B cell (primary cell): ENCODE results near the gene CHAF1A. TPM values are rescaled to one million over a fixed set of nuclear protein-coding genes. Genes with fewer than 3 reads are reported as not detected.

Experiments
- ATAC-seq: fragments of 200-7000 bp; cut with Tn5 transposase; one replicate; pipeline ENCODE4 v1.10.0; 2021; ENCODE audit warnings: low read depth, mild to moderate bottlenecking, moderate number of reproducible peaks, moderate library complexity
- CTCF ChIA-PET: fragments of 350-600 bp; sonication (Branson Sonifier 250); formaldehyde crosslinking; loops from one replicate; lab custom pipeline; 2021; ENCODE audit warnings: antibody characterized with exemption, inconsistent platforms; lab: Charles Lee
- POLR2A ChIA-PET: fragments of 350-600 bp; sonication (Branson Sonifier 250); formaldehyde crosslinking; loops from one replicate; lab custom pipeline; 2021; ENCODE audit warnings: antibody characterized with exemption; lab: Charles Lee
- DNase-seq: peaks from one replicate; pipeline ENCODE4 v3.0.0; 2013
- H2AFZ ChIP-seq: 2 replicates; pipeline ENCODE4 v1.6.1; 2012; ENCODE audit warnings: mild to moderate bottlenecking, low read depth, low read length; ENCODE audit not compliant: insufficient read depth, poor library complexity, severe bottlenecking
- H3K27ac ChIP-seq, 2 donors: 1 replicate in 1 of 2; 2 replicates in 1 of 2; pipeline ENCODE4 v1.5.1; 2012 to 2013; ENCODE audit warnings: low read length in 2 of 2, mild to moderate bottlenecking in 2 of 2, moderate library complexity in 1 of 2
- H3K27me3 ChIP-seq, 4 experiments: fragments of 200-600 bp in 1 of 4; sonication (generic) in 1 of 4; replicated peaks in 1 of 4; 1 replicate in 2 of 4; 2 replicates in 2 of 4; pipeline versions ENCODE4 v1.6.1 to v1.7.0; 2013 to 2016; ENCODE audit warnings: low read length in 3 of 4, mild to moderate bottlenecking in 2 of 4, mixed read lengths in 1 of 4, moderate library complexity in 1 of 4; ENCODE audit not compliant: insufficient read depth in 4 of 4, control insufficient read depth in 3 of 4; ENCODE audit errors: control extremely low read depth in 1 of 4
- H3K36me3 ChIP-seq, 2 experiments: replicated peaks in 1 of 2; 1 replicate in 1 of 2; 2 replicates in 1 of 2; pipeline versions ENCODE4 v1.6.1 to v1.7.1; 2013; ENCODE audit warnings: low read length in 1 of 2; ENCODE audit not compliant: insufficient read depth in 2 of 2, control insufficient read depth in 1 of 2; ENCODE audit errors: control extremely low read depth in 1 of 2, extremely low read depth in 1 of 2
- H3K4me1 ChIP-seq, 2 donors: fragments of 200-600 bp in 1 of 2; sonication (generic) in 1 of 2; 1 replicate in 1 of 2; 2 replicates in 1 of 2; pipeline versions ENCODE4 v1.5.1 to v1.6.1; 2013 to 2017; ENCODE audit warnings: low read length in 2 of 2; ENCODE audit not compliant: control insufficient read depth in 2 of 2, insufficient read depth in 2 of 2
- H3K4me2 ChIP-seq: replicated peaks from 2 replicates; pipeline ENCODE3; 2012; ENCODE audit warnings: mild to moderate bottlenecking, low read depth, low read length; ENCODE audit not compliant: poor library complexity, severe bottlenecking
- H3K4me3 ChIP-seq, 5 experiments: fragments of 200-600 bp in 1 of 5; sonication (generic) in 1 of 5; 1 replicate in 3 of 5; 2 replicates in 2 of 5; pipeline versions ENCODE4 v1.5.1 to v1.7.0; 2011 to 2016; ENCODE audit warnings: low read length in 4 of 5, mild to moderate bottlenecking in 4 of 5, low read depth in 2 of 5, control low read depth in 1 of 5, moderate library complexity in 1 of 5; ENCODE audit not compliant: insufficient read depth in 1 of 5; ENCODE audit errors: control extremely low read depth in 1 of 5, extremely low read depth in 1 of 5
- H3K79me2 ChIP-seq: fragments of 200-600 bp; sonication (generic); one replicate; pipeline ENCODE4 v1.6.0; 2016; ENCODE audit warnings: low read length; ENCODE audit not compliant: control insufficient read depth, insufficient read depth
- H3K9ac ChIP-seq: fragments of 200-600 bp; sonication (generic); 2 replicates; pipeline ENCODE4 v1.6.1; 2017; ENCODE audit warnings: mild to moderate bottlenecking, low read length, moderate library complexity
- H3K9me3 ChIP-seq, 3 donors: one replicate each; pipeline versions ENCODE4 v1.6.1 to v1.7.1; 2013; ENCODE audit warnings: low read length in 2 of 3; ENCODE audit not compliant: control insufficient read depth in 2 of 3, insufficient read depth in 1 of 3; ENCODE audit errors: control extremely low read depth in 1 of 3
- H4K20me1 ChIP-seq: 2 replicates; pipeline ENCODE4 v1.6.0; 2012; ENCODE audit warnings: mild to moderate bottlenecking, low read length; ENCODE audit not compliant: insufficient read depth, control insufficient read depth, poor library complexity, severe bottlenecking
- H3K27ac Mint-ChIP-seq: one replicate; pipeline ENCODE4 v1.8.0; 2021; ENCODE audit warnings: mixed read lengths
- H3K27me3 Mint-ChIP-seq: one replicate; pipeline ENCODE4 v1.8.0; 2021; ENCODE audit warnings: mixed read lengths
- H3K4me1 Mint-ChIP-seq: one replicate; pipeline ENCODE4 v1.8.0; 2021; ENCODE audit warnings: mixed read lengths
- H3K4me3 Mint-ChIP-seq: one replicate; pipeline ENCODE4 v1.8.0; 2021; ENCODE audit warnings: mixed read lengths
- H3K9me3 Mint-ChIP-seq: one replicate; pipeline ENCODE4 v1.8.0; 2022; ENCODE audit warnings: mixed read lengths; ENCODE audit not compliant: insufficient read depth
- EZH2 ChIP-seq: IDR thresholded peaks from 2 replicates; pipeline ENCODE4 v1.6.1; 2012; ENCODE audit warnings: borderline replicate concordance, low read depth, mild to moderate bottlenecking, moderate library complexity, low read length; ENCODE audit not compliant: insufficient read depth, poor library complexity, severe bottlenecking
- WGBS: methylation state at CpG from one replicate; pipeline ENCODE4 v1.1.5; 2013; ENCODE audit warnings: missing lambda C conversion rate; ENCODE audit not compliant: insufficient coverage; 5-methylcytosine and 5-hydroxymethylcytosine counted together
- intact Hi-C: fragments of 100-400 bp; cut with micrococcal nuclease; formaldehyde crosslinking; loops from one replicate; pipeline ENCODE4 v1.10.0; 2022
- polyA plus RNA-seq: library from polyadenylated mRNA; depleted of rRNA; stranded (reverse); fragments of >200 nt; gene quantifications from 2 replicates; pipeline ENCODE4 v1.2.3, GENCODE V29; 2012
- total RNA-seq, 2 donors: library from RNA; stranded (reverse); fragments of 120-200 nt in 1 of 2; gene quantifications; 1 replicate in 1 of 2; 2 replicates in 1 of 2; pipeline versions ENCODE4 v1.2.3 to v1.2.4, GENCODE V29; 2013 to 2022
- TF ChIP-seq, protein P1 (sequence below): fragments of 200-600 bp; IDR thresholded peaks from one replicate; pipeline ENCODE4 v1.8.0; 2022; ENCODE audit warnings: antibody characterized with exemption, mild to moderate bottlenecking

The CHAF1A gene
- total and polyA plus RNA-seq, 2 donors (not counting 1 experiment from before 2014, with no cell fraction given): 15.1 to 19.7 TPM

DNA sequence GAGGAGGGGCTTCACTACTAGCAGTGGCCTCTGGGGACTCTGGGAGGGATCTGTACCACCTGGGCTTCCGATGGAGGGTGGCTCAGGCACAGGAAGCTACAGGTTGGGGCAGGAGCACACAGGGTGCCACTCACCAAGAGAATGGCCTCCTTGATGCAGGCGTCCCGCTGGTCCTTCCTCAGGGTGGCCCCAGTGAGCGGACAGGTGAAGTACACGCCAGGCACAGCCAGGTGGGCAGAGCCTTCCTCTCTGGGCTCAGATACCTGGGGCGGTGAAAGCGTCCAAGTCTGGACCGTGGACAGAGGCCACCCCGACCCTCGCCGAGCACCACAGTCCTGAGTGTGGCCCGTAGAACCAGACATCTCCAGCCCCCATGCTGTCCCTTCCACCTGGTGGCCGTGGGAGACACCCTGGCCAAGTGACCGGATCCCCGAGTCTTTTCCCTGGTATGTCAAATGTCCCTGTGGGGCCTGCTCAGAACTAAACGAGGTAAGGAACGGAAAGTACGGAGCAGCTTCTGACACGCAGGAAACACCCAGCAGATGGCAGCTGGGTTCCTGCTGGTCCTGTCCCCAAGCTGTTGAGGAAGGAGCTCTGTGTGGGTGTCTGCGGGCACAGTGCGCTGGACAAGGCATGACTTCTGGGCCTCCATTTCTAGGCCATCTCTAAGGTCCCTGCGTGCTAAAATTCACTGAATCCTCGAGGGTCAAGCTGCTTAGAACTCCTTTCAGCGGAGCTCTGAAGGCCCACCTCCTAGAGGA is 50.0 kb downstream of the CHAF1A start:
- Histone ChIP-seq H3K79me2 (peaks cover 18% of the 10 kb centered on the region), H4K20me1 (peaks cover 46% of the 10 kb centered on the region), H3K27ac (no peak overlapping the region), H3K4me3 (no peak overlapping the region), H3K9me3 (no peaks in the 10 kb centered on the region), H3K9ac (no peak overlapping the region), H3K27me3 (no peaks in the 10 kb centered on the region), H3K4me2 (no peak overlapping the region), H2AFZ (no peak overlapping the region), H3K4me1 (peaks cover 9 to 14% of the 10 kb centered on the region in 2 donors), H3K36me3 (peaks cover 1 to 44% of the 10 kb centered on the region in 2 experiments)
- Mint-ChIP-seq H3K27me3 (no peaks in the 10 kb centered on the region), H3K4me3 (no peak overlapping the region), H3K9me3 (no peaks in the 10 kb centered on the region), H3K4me1 (peaks cover 20% of the 10 kb centered on the region), H3K27ac (no peak overlapping the region)
- ATAC-seq: no peak
- 91% methylated on average over 24 of the region's 24 CpGs for WGBS
- ChIA-PET CTCF (no interaction called here), POLR2A (interaction anchor here (0.7 to 0.9 kb wide), 2 partner anchors 77 to 386 kb away, joined by 3 to 5 read pairs; partner anchors contain the start of gene ZBTB7A)
- DNase-seq: no peak
- intact Hi-C loops: no loop called here
- TF ChIP-seq, protein P1, sequence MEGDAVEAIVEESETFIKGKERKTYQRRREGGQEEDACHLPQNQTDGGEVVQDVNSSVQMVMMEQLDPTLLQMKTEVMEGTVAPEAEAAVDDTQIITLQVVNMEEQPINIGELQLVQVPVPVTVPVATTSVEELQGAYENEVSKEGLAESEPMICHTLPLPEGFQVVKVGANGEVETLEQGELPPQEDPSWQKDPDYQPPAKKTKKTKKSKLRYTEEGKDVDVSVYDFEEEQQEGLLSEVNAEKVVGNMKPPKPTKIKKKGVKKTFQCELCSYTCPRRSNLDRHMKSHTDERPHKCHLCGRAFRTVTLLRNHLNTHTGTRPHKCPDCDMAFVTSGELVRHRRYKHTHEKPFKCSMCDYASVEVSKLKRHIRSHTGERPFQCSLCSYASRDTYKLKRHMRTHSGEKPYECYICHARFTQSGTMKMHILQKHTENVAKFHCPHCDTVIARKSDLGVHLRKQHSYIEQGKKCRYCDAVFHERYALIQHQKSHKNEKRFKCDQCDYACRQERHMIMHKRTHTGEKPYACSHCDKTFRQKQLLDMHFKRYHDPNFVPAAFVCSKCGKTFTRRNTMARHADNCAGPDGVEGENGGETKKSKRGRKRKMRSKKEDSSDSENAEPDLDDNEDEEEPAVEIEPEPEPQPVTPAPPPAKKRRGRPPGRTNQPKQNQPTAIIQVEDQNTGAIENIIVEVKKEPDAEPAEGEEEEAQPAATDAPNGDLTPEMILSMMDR: no peak
- TF ChIP-seq EZH2: no peak
